Large intestine (tissue), 3 donors: ENCODE results near the gene INO80. TPM values are rescaled to one million over a fixed set of nuclear protein-coding genes. Genes with fewer than 3 reads are reported as not detected.
"Not testable (repeated sequence)": the region's sequence is repeated elsewhere in the genome, so short reads cannot be mapped to it uniquely, and the experiment has no call there.

Experiments used
- DNase-seq, 2 donors: peaks; one replicate each; pipeline versions ENCODE4 v3.0.0 to v3.0.0-alpha.2; 2013
- H3K27ac ChIP-seq: one replicate; pipeline ENCODE4 v1.5.1; 2013; ENCODE audit warnings: low read length
- H3K27me3 ChIP-seq: 2 replicates; pipeline ENCODE4 v1.6.1; 2013; ENCODE audit warnings: low read length; ENCODE audit not compliant: control insufficient read depth, insufficient read depth
- H3K36me3 ChIP-seq: 2 replicates; pipeline ENCODE4 v1.6.1; 2013; ENCODE audit warnings: low read length; ENCODE audit not compliant: control insufficient read depth, insufficient read depth
- H3K4me1 ChIP-seq: one replicate; pipeline ENCODE4 v1.6.1; 2013; ENCODE audit warnings: low read length; ENCODE audit not compliant: control insufficient read depth, insufficient read depth
- H3K4me3 ChIP-seq: one replicate; pipeline ENCODE4 v1.5.1; 2013; ENCODE audit warnings: low read length
- H3K9me3 ChIP-seq: one replicate; pipeline ENCODE4 v1.6.1; 2013; ENCODE audit warnings: mild to moderate bottlenecking, low read depth, low read length, moderate library complexity; ENCODE audit not compliant: control insufficient read depth
- WGBS: methylation state at CpG from one replicate; pipeline ENCODE4 v1.1.5; 2013; ENCODE audit warnings: low lambda C conversion rate; ENCODE audit not compliant: insufficient coverage; 5-methylcytosine and 5-hydroxymethylcytosine counted together
- polyA plus RNA-seq: library from polyadenylated mRNA; unstranded; fragments of 120-200 nt; gene quantifications from one replicate; pipeline ENCODE4 v1.2.1, GENCODE V29; 2013

The INO80 gene
- polyA plus RNA-seq, 1 donor: 18.2 TPM

- Histone ChIP-seq H3K4me3 (no peak overlapping the region), H3K4me1 (no peaks in the 10 kb centered on the region), H3K27ac (no peak overlapping the region), H3K9me3 (no peaks in the 10 kb centered on the region), H3K27me3 (no peaks in the 10 kb centered on the region), H3K36me3 (peaks cover 63% of the 10 kb centered on the region)
- no CpG with 5 or more reads among the region's 3 CpGs for WGBS
- DNase-seq: no peak
Measured at GRCh38 chr15:41085029-41085428, 31.1 kb downstream of the INO80 start.

- no peaks in the 10 kb centered on the region for H3K27me3 ChIP-seq
- 83% methylated on average over 1 of the region's 1 CpG for WGBS
- peaks cover 63% of the 10 kb centered on the region for H3K36me3 ChIP-seq
- no peak overlapping the region for H3K27ac ChIP-seq
- H3K4me1 ChIP-seq: no peaks in the 10 kb centered on the region
- no peaks in the 10 kb centered on the region for H3K9me3 ChIP-seq
- no peak for DNase-seq
- no peak overlapping the region for H3K4me3 ChIP-seq
Measured at GRCh38 chr15:41080144-41080543, 35.9 kb downstream of the INO80 start.

- Histone ChIP-seq H3K9me3 (no peaks in the 10 kb centered on the region), H3K27ac (no peak overlapping the region), H3K36me3 (peaks cover 61% of the 10 kb centered on the region), H3K4me3 (no peak overlapping the region), H3K4me1 (no peaks in the 10 kb centered on the region), H3K27me3 (no peaks in the 10 kb centered on the region)
- DNase-seq: no peak
- WGBS: 100% methylated on average over 1 of the region's 8 CpGs
Measured at GRCh38 chr15:41079717-41080116, 36.4 kb downstream of the INO80 start.

GRCh38 chr15:41078879-41079278 is 37.2 kb downstream of the INO80 start:
- not testable (repeated sequence) for H3K27me3 ChIP-seq, H3K4me3 ChIP-seq, DNase-seq, H3K27ac ChIP-seq, H3K9me3 ChIP-seq, H3K4me1 ChIP-seq
- H3K36me3 ChIP-seq: peaks cover 60% of the 10 kb centered on the region
- no CpG with 5 or more reads among the region's 5 CpGs for WGBS

GRCh38 chr15:41078125-41078524 is 38.0 kb downstream of the INO80 start:
- 100% methylated on average over 2 of the region's 7 CpGs for WGBS
- Histone ChIP-seq H3K27ac (no peak overlapping the region), H3K4me1 (no peaks in the 10 kb centered on the region), H3K27me3 (no peaks in the 10 kb centered on the region), H3K36me3 (peaks cover 59% of the 10 kb centered on the region), H3K9me3 (no peaks in the 10 kb centered on the region), H3K4me3 (no peak overlapping the region)
- no peak for DNase-seq

- Histone ChIP-seq H3K36me3 (peaks cover 58% of the 10 kb centered on the region), H3K27ac (no peak overlapping the region), H3K27me3 (no peaks in the 10 kb centered on the region), H3K4me1 (no peaks in the 10 kb centered on the region), H3K4me3 (no peak overlapping the region), H3K9me3 (no peaks in the 10 kb centered on the region)
- WGBS: 83% methylated on average over 1 of the region's 3 CpGs
- no peak for DNase-seq
Measured at GRCh38 chr15:41073028-41073427, 43.1 kb downstream of the INO80 start.

- H3K4me3 ChIP-seq: no peak overlapping the region
- peaks cover 60% of the 10 kb centered on the region for H3K36me3 ChIP-seq
- no peaks in the 10 kb centered on the region for H3K9me3 ChIP-seq
- WGBS: no CpG with 5 or more reads among the region's 3 CpGs
- no peaks in the 10 kb centered on the region for H3K4me1 ChIP-seq
- no peaks in the 10 kb centered on the region for H3K27me3 ChIP-seq
- no peak overlapping the region for H3K27ac ChIP-seq
- no peak for DNase-seq
Measured at GRCh38 chr15:41072013-41072412, 44.1 kb downstream of the INO80 start.

GRCh38 chr15:41066516-41066915 is 49.6 kb downstream of the INO80 start:
- H3K36me3 ChIP-seq: peaks cover 61% of the 10 kb centered on the region
- H3K27me3 ChIP-seq: no peaks in the 10 kb centered on the region
- peaks cover 9% of the 10 kb centered on the region for H3K9me3 ChIP-seq
- 92% methylated on average over 2 of the region's 7 CpGs for WGBS
- no peak overlapping the region for H3K27ac ChIP-seq
- DNase-seq: no peak
- H3K4me1 ChIP-seq: no peaks in the 10 kb centered on the region
- H3K4me3 ChIP-seq: no peak overlapping the region

- Histone ChIP-seq H3K9me3 (peaks cover 14% of the 10 kb centered on the region), H3K27me3 (no peaks in the 10 kb centered on the region), H3K4me1 (no peaks in the 10 kb centered on the region), H3K27ac (no peak overlapping the region), H3K4me3 (no peak overlapping the region), H3K36me3 (peaks cover 64% of the 10 kb centered on the region)
- no peak for DNase-seq
- WGBS: 100% methylated on average over 2 of the region's 2 CpGs
Measured at GRCh38 chr15:41061667-41062066, 54.4 kb downstream of the INO80 start.

- Histone ChIP-seq H3K27ac (no peak overlapping the region), H3K4me3 (no peak overlapping the region), H3K4me1 (no peaks in the 10 kb centered on the region), H3K27me3 (no peaks in the 10 kb centered on the region), H3K9me3 (peaks cover 14% of the 10 kb centered on the region), H3K36me3 (peaks cover 63% of the 10 kb centered on the region)
- no peak for DNase-seq
- 100% methylated on average over 1 of the region's 3 CpGs for WGBS
Measured at GRCh38 chr15:41060505-41060904, 55.6 kb downstream of the INO80 start.

GRCh38 chr15:41056810-41057209 is 59.3 kb downstream of the INO80 start:
- H3K27me3 ChIP-seq: no peaks in the 10 kb centered on the region
- 90% methylated on average over 2 of the region's 2 CpGs for WGBS
- DNase-seq: no peak
- peaks cover 8% of the 10 kb centered on the region for H3K9me3 ChIP-seq
- no peak overlapping the region for H3K27ac ChIP-seq
- no peaks in the 10 kb centered on the region for H3K4me1 ChIP-seq
- no peak overlapping the region for H3K4me3 ChIP-seq
- H3K36me3 ChIP-seq: peaks cover 62% of the 10 kb centered on the region
